NCI-H345 (cell line): ENCODE results near the gene ZNF367.

Experiments
- DNase-seq: peaks from one replicate; lab custom pipeline; 2025; lab: John Stamatoyannopoulos, UW

ZNF367 gene

GRCh38 chr9:96418083-96418919 is at the start of gene ZNF367:
Gene ZNF367 (minus strand): TSS chr9:96418370. CDS start chr9:96418032, 338 bp downstream.
- DNase-seq, result peak; percentile 98

- DNase-seq, result no peak
Measured at GRCh38 chr9:96467784-96468183, 49.6 kb upstream of the ZNF367 start.

GRCh38 chr9:96464426-96464825 is 46.3 kb upstream of the ZNF367 start:
- no peak for DNase-seq

GRCh38 chr9:96462541-96462940 is 44.4 kb upstream of the ZNF367 start:
- no peak for DNase-seq

GRCh38 chr9:96461336-96461735 is 43.2 kb upstream of the ZNF367 start:
- no peak for DNase-seq

GRCh38 chr9:96460882-96461281 is 42.7 kb upstream of the ZNF367 start:
- DNase-seq, result no peak

GRCh38 chr9:96460470-96460869 is 42.3 kb upstream of the ZNF367 start:
- DNase-seq, result no peak

GRCh38 chr9:96459268-96460007 is 41.3 kb upstream of the ZNF367 start:
- no peak for DNase-seq

- DNase-seq, result no peak
Measured at GRCh38 chr9:96458226-96458625, 40.1 kb upstream of the ZNF367 start.

- no peak for DNase-seq
Measured at GRCh38 chr9:96457266-96457665, 39.1 kb upstream of the ZNF367 start.

- DNase-seq, result no peak
Measured at GRCh38 chr9:96453625-96454024, 35.5 kb upstream of the ZNF367 start.

- peak; percentile 50 for DNase-seq
Measured at GRCh38 chr9:96450613-96451528, 32.7 kb upstream of the ZNF367 start.

- peak; percentile 98 for DNase-seq
Measured at GRCh38 chr9:96449845-96450612, 31.9 kb upstream of the ZNF367 start, which contains the start of gene HABP4. Gene HABP4 (plus strand): TSS chr9:96450169. CDS start chr9:96450280, 111 bp downstream.

- DNase-seq, result no peak
Measured at GRCh38 chr9:96449523-96449844, 31.3 kb upstream of the ZNF367 start.

- DNase-seq, result no peak
Measured at GRCh38 chr9:96448546-96449170, 30.5 kb upstream of the ZNF367 start.

- no peak for DNase-seq
Measured at GRCh38 chr9:96447406-96447805, 29.2 kb upstream of the ZNF367 start.

GRCh38 chr9:96442491-96442890 is 24.3 kb upstream of the ZNF367 start:
- DNase-seq, result no peak

- DNase-seq, result peak; percentile 22
Measured at GRCh38 chr9:96441798-96442445, 23.8 kb upstream of the ZNF367 start.

- DNase-seq, result no peak
Measured at GRCh38 chr9:96440671-96441199, 22.6 kb upstream of the ZNF367 start.

GRCh38 chr9:96437454-96437853 is 19.3 kb upstream of the ZNF367 start:
- no peak for DNase-seq
